ENCODE measurements around the gene HIP1.
"Not testable (repeated sequence)": the region's sequence is repeated elsewhere in the genome, so short reads cannot be mapped to it uniquely, and the experiment has no call there.

The HIP1 gene

GRCh38 chr7:75738604-75738974, at the start of gene HIP1:
HIP1 (minus strand) TSS chr7:75738941; CDS start chr7:75738920, 21 bp downstream.
- no peak for DNase-seq (ENCODE audit: low read depth in 3 of 3)

GRCh38 chr7:75788154-75788847, 49.6 kb upstream of the HIP1 start:
- DNase-seq (ENCODE audit: low read depth in 3 of 3), result not testable (repeated sequence)

- DNase-seq (ENCODE audit: low read depth in 3 of 3), result not testable (repeated sequence)
Measured at GRCh38 chr7:75783058-75783457, 44.3 kb upstream of the HIP1 start.

- DNase-seq (ENCODE audit: low read depth in 3 of 3), result not testable (repeated sequence)
Measured at GRCh38 chr7:75780647-75781273, 42.0 kb upstream of the HIP1 start.

GRCh38 chr7:75779516-75779915, 40.8 kb upstream of the HIP1 start:
- DNase-seq (ENCODE audit: low read depth in 3 of 3), result not testable (repeated sequence)

GRCh38 chr7:75779035-75779434, 40.3 kb upstream of the HIP1 start:
- DNase-seq (ENCODE audit: low read depth in 3 of 3), result not testable (repeated sequence)

GRCh38 chr7:75776295-75776971, 37.7 kb upstream of the HIP1 start:
- peak; percentile 28 to 55 (median 40) for DNase-seq (ENCODE audit: low read depth in 3 of 3)

GRCh38 chr7:75773958-75774357, 35.2 kb upstream of the HIP1 start:
- DNase-seq (ENCODE audit: low read depth in 3 of 3), result not testable (repeated sequence)

GRCh38 chr7:75772081-75773077, 33.6 kb upstream of the HIP1 start, which contains the start of gene CCL26:
CCL26 (minus strand) TSS chr7:75772211; CDS start chr7:75772176, 35 bp downstream.
- no peak for DNase-seq (ENCODE audit: low read depth in 3 of 3)

- DNase-seq (ENCODE audit: low read depth in 3 of 3), result no peak
Measured at GRCh38 chr7:75771224-75771623, 32.5 kb upstream of the HIP1 start.

- DNase-seq (ENCODE audit: low read depth in 3 of 3), result no peak
Measured at GRCh38 chr7:75762350-75762917, 23.7 kb upstream of the HIP1 start.

GRCh38 chr7:75761801-75762200, 23.1 kb upstream of the HIP1 start:
- not testable (repeated sequence) for DNase-seq (ENCODE audit: low read depth in 3 of 3)

GRCh38 chr7:75758491-75758890, 19.8 kb upstream of the HIP1 start:
- no peak for DNase-seq (ENCODE audit: low read depth in 3 of 3)

GRCh38 chr7:75757860-75758259, 19.1 kb upstream of the HIP1 start:
- DNase-seq (ENCODE audit: low read depth in 3 of 3), result no peak

GRCh38 chr7:75756991-75757676, 18.4 kb upstream of the HIP1 start:
- no peak for DNase-seq (ENCODE audit: low read depth in 3 of 3)

- no peak for DNase-seq (ENCODE audit: low read depth in 3 of 3)
Measured at GRCh38 chr7:75756206-75756990, 17.7 kb upstream of the HIP1 start.

GRCh38 chr7:75743455-75743859, 4.7 kb upstream of the HIP1 start:
- no peak for DNase-seq (ENCODE audit: low read depth in 3 of 3)

GRCh38 chr7:75740846-75741497, 2.2 kb upstream of the HIP1 start:
- DNase-seq (ENCODE audit: low read depth in 3 of 3), result no peak
